ENCODE results near the gene CLSTN2.

CLSTN2 gene

DNA sequence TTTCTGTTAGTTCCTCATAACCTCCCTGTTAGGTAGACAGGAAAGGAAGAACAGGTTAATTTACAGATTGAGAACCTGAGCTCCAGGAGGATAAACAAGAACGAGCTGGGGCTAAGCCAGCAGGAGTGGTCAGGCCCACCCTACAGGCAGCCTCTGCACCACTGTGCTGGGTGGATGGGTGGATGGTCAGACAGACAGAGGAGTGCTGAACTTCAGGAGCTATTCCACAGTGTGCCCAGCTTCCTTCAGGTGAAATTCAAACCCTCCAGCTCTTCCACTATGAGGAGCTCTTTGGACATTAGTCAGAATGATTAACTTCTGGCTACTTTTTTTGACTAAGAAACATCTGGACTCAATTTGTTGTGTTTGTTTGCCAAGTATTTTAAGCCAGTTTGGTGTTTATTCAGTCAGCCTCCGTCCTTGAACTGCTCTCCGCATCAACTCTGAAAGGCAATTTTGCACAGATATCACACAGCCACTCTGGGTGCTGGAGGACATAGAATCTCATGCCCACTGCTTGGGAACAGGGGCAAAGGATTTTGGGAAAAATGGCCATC, 361.9 kb downstream of the CLSTN2 start:
- no peak for DNase-seq

- no peak for DNase-seq
Measured at GRCh38 chr3:140298043-140298442, 363.1 kb downstream of the CLSTN2 start.

GRCh38 chr3:140298569-140299070, 363.6 kb downstream of the CLSTN2 start:
- no peak for DNase-seq

DNA sequence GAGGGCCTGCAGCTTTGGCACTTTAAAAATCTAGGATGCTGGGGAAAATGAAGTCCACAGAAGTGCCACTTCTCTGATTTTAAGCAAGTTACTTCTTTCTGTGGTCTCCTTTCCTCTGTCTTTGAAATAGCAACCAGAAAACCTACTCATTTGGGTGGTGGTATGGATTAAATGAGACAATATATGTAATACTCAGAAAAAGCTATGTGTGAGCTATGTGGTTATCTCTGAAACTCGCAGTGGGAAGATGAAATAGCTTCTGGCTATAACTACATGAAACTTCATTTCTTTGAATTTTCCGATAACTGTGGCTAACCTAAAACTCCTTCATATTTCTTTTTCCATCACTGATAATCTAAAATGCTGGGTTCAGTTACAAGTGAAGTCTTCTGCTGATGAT, 368.9 kb downstream of the CLSTN2 start:
- DNase-seq: no peak

GRCh38 chr3:140308535-140308934, 373.6 kb downstream of the CLSTN2 start:
- DNase-seq: no peak

DNA sequence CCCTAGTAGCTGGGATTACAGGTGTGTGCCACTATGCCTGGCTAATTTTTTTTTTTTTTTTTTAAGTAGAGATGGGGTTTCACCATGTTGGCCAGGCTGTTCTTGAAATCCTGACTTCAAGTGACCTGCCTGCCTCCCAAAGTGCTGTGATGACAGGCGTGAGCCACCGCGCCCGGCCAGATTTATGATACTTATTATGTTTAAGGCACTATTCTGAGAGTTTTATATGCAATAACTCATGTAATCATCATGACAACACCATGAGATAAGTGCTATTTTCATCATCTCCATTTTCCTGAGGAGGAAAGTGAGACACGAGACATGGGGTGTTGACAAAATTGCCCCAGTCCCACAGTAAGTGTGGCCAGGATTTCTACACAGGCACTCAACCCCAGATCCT, 376.4 kb downstream of the CLSTN2 start:
- no peak for DNase-seq

DNA sequence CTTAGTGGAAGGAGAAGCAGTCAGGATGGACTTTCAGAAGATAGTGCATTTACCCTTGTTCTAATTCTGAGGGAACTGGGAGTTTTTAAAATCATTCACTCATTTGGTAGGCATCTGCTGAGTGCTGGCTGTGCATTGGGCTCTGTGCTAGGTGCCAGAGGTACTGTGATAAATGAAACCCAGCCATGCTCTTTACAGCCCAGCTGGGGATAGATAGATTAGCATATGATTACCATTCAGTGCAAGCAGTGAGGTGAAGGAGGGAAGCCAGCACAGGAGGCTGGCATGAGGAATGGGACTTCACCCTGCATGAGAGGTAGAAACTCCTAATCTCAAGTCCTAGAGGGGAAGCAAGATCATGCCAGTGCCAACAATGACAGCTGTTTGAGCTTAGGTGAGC, 381.0 kb downstream of the CLSTN2 start:
- no peak for DNase-seq

GRCh38 chr3:140316466-140316865, 381.5 kb downstream of the CLSTN2 start:
- DNase-seq: no peak

DNA sequence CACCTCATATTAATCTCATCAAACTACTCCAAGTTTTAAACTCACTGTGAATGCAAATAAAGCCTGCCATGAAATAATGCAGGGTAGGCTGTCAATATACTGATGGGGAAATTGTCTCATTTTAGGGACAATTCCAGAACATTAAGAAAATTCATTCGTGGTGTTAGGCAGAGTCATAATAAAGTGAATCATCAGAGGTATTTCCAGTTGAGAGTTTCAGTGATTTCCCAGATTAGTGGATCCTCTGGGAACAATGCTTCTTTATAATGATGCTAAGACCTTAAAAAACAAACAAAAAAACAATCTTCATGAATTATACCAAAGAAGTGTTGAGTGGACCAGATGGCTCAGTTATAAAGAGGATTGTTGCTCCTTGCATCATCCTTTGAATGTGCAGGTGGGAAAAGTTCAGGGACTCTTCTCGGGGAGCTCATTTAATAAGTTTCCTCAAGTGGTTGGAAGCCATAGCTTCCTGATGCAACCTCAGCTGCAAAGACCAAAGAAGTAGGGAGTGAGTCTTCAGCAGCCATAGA, 381.9 kb downstream of the CLSTN2 start:
- no peak for DNase-seq

GRCh38 chr3:140319739-140320138, 384.8 kb downstream of the CLSTN2 start:
- no peak for DNase-seq

DNA sequence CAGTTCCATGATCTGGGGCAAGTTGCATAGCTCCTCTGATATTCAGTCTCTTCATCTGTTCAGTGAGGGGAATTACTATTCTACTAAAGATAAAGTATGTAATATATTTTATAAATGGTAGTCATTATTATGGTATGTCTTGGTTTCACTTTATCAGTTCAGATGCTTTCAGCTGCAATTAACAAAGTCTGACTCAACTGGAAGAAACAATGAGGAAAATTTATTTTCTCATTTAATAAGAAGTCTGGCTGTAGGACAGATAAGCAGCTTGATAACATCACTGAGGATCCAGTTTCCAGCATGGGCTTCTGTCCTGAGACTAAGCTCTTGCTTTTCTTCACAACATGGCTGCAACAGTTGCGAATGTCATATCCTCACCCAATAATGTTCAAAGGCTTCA, 388.6 kb downstream of the CLSTN2 start:
- no peak for DNase-seq

- no peak for DNase-seq
Measured at GRCh38 chr3:140332131-140332530, 397.1 kb downstream of the CLSTN2 start.

- no peak for DNase-seq
Measured at GRCh38 chr3:140334132-140334929, 399.3 kb downstream of the CLSTN2 start.

- no peak for DNase-seq
Measured at GRCh38 chr3:140336465-140336864, 401.5 kb downstream of the CLSTN2 start.

DNA sequence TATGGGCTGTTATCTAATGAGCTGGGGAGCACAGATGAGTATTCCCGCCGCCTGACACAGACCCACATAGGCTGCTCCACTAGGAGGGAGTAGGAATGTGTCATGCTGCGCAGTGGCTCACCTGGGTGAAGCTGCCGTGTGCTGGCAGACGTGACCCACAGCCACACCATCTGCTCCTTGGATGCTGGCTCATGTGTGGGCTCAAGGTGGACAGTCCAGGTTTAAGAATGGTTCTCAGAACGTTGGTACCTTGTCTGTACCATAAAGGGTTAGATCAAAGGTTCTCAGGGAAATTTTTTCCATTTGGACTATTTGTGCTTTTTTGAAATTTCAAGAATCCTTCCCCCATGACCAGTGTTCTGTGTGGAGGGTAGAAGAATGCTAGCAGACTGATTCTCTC, 403.9 kb downstream of the CLSTN2 start:
- DNase-seq: no peak

DNA sequence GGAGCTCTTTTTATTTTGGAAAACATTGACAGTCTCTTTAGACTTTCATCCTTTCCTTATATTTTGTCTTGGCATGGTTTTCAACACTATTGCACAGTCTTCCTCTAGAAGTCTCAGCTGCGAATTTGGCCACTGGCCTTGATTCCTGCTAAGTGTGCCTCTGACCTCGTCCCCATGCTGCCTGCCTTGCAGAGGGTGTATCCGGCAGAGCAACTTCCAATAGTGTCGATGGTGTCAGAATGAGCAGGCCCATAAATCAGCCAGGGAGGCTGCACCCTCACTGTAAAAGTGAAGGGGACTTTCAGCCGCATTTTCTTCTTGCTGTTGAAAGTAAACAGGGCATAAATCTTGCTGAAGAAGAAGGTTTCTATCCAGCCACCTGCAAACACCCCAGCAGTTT, 406.2 kb downstream of the CLSTN2 start:
- DNase-seq: no peak

DNA sequence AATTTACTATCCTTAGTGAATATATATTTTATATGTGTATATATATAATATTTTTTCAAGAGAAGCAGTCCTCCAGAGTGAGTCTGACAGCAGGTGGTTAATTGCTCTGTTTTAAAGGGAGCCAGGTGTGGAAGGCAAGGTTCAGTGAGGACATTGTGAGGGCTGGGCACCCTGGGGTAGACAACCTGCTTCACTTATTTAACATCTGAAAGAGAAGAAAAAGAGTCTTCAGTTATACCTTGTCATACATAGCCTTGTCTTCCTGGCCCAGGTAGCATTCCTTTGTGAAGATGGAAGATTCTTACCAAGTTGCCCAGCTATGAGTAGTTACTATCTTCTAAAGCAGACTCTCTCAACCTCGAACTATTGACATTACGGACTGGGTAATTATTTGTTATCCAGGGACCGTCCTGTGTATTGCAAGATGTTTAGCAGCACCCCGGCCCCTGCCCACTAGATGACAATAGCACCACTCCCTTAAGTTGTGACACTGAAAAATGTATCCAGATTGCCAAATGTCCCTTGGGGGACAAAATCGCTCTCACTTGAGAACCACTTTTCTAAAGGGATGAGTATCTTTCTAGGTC, 406.9 kb downstream of the CLSTN2 start:
- DNase-seq: no peak

DNA sequence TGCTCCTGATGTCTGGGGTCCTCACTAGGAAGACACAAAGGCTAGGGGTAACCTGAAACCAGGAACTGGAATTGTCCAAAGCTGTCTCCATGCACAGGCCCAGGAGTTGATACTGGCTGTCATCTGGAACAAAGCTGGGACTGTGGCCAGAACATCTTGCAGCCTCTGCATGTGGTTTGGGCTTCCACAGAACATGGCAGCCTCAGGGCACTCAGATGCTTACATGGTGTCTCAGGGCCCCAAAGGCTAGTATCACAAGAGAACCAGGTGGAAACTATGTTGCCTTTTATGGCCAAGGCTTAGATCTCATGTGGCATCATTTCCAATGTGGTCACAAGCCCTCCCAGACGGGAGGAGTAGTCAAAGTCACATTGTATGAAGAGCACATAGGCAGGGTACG, 407.7 kb downstream of the CLSTN2 start:
- no peak for DNase-seq

- no peak for DNase-seq
Measured at GRCh38 chr3:140343211-140344081, 408.5 kb downstream of the CLSTN2 start.

GRCh38 chr3:140344082-140344454, 409.1 kb downstream of the CLSTN2 start:
- no peak for DNase-seq

DNA sequence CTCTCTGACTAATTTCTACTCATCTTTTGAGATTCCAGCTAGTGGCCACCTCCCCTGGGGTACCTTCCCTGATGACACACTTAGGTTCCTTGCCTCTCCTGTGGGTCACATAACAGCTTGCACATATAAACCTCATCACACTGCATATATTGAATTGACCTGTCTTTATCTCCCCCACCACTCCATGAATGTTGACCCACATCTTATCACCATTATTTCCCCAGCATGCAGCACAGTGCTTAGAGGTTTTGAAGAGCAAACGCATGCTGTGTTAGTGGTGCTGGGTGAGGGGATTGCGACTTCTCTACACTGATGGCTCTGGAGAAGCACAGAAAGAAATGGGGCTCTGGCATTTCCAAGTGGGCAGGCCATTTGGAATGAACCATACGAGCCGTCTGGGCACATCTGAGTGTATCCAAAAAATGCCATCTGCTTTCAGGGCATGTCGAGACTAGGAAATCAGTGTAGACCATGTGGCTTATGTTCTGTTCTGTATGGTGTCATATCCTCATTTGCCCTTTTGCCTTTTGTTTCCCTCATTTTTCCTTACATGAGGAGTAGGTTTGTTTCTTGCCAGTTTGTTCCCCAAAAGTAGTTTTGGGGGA, 409.7 kb downstream of the CLSTN2 start:
- no peak for DNase-seq

GRCh38 chr3:140347151-140347550, 412.2 kb downstream of the CLSTN2 start:
- no peak for DNase-seq

GRCh38 chr3:140349938-140350337, 415.0 kb downstream of the CLSTN2 start:
- no peak for DNase-seq
